Neural progenitor cell (in vitro differentiated cells): Measurements from ENCODE around the gene BSDC1. TPM values are rescaled to one million over a fixed set of nuclear protein-coding genes. Genes with fewer than 3 reads are reported as not detected.
"Not testable (repeated sequence)": the region's sequence is repeated elsewhere in the genome, so short reads cannot be mapped to it uniquely, and the experiment has no call there.

Source experiments
- DNase-seq: peaks from one replicate; pipeline ENCODE4 v3.0.0-alpha.2; 2016; ENCODE audit warnings: low spot score
- H2AFZ ChIP-seq: fragments of 200-600 bp; sonication (generic); replicated peaks from 2 replicates; pipeline ENCODE4 v1.6.1; 2016; ENCODE audit warnings: antibody characterized with exemption
- H3F3A ChIP-seq: fragments of 200-600 bp; sonication (generic); 2 replicates; pipeline ENCODE4 v1.6.1; 2016; ENCODE audit warnings: antibody characterized with exemption, low read depth
- H3K27ac ChIP-seq: fragments of 200-600 bp; sonication (generic); 2 replicates; pipeline ENCODE4 v1.5.1; 2016; ENCODE audit warnings: mild to moderate bottlenecking
- H3K27me3 ChIP-seq: fragments of 200-600 bp; sonication (generic); 2 replicates; pipeline ENCODE4 v1.6.1; 2016; ENCODE audit warnings: mild to moderate bottlenecking, moderate library complexity
- H3K36me3 ChIP-seq: fragments of 200-600 bp; sonication (generic); 2 replicates; pipeline ENCODE4 v1.5.1; 2016
- H3K4me1 ChIP-seq: fragments of 200-600 bp; sonication (generic); 2 replicates; pipeline ENCODE4 v1.6.1; 2016; ENCODE audit warnings: mixed run types
- H3K4me2 ChIP-seq: fragments of 200-600 bp; sonication (generic); 2 replicates; pipeline ENCODE4 v1.6.1; 2016
- H3K4me3 ChIP-seq: fragments of 200-600 bp; sonication (generic); 2 replicates; pipeline ENCODE4 v1.5.1; 2016
- H3K79me2 ChIP-seq: fragments of 200-600 bp; sonication (generic); 2 replicates; pipeline ENCODE4 v1.6.1; 2016; ENCODE audit warnings: low read depth
- H3K9ac ChIP-seq: fragments of 200-600 bp; sonication (generic); 2 replicates; pipeline ENCODE4 v1.6.1; 2016
- H3K9me3 ChIP-seq: fragments of 200-600 bp; sonication (generic); 2 replicates; pipeline ENCODE4 v1.5.1; 2016; ENCODE audit warnings: low read depth
- H4K20me1 ChIP-seq: fragments of 200-600 bp; sonication (generic); 2 replicates; pipeline ENCODE4 v1.6.1; 2016; ENCODE audit warnings: low read depth
- H3K27ac Mint-ChIP-seq: 3 replicates; pipeline ENCODE4 v1.8.0; 2021; ENCODE audit warnings: mixed read lengths
- H3K27me3 Mint-ChIP-seq: 2 replicates; pipeline ENCODE4 v1.8.0; 2022; ENCODE audit warnings: low read depth, mild to moderate bottlenecking, inconsistent platforms, moderate library complexity, mixed read lengths; ENCODE audit not compliant: insufficient read depth
- H3K36me3 Mint-ChIP-seq: 3 replicates; pipeline ENCODE4 v1.8.0; 2021; ENCODE audit warnings: mixed read lengths
- H3K4me1 Mint-ChIP-seq: 3 replicates; pipeline ENCODE4 v1.8.0; 2021; ENCODE audit warnings: mixed read lengths
- H3K4me3 Mint-ChIP-seq: 3 replicates; pipeline ENCODE4 v1.8.0; 2021; ENCODE audit warnings: mild to moderate bottlenecking, moderate library complexity, mixed read lengths
- H3K9me3 Mint-ChIP-seq: 3 replicates; pipeline ENCODE4 v1.8.0; 2020; ENCODE audit warnings: mixed read lengths
- EZH2 ChIP-seq: fragments of 200-600 bp; sonication (generic); IDR thresholded peaks from 2 replicates; pipeline ENCODE4 v1.6.1; 2017; ENCODE audit warnings: antibody characterized with exemption, mild to moderate bottlenecking, moderate library complexity
- EZH2phosphoT487 ChIP-seq: fragments of 200-600 bp; sonication (generic); IDR thresholded peaks from 2 replicates; pipeline ENCODE4 v1.6.1; 2017; ENCODE audit warnings: antibody characterized with exemption
- total RNA-seq: library from RNA; depleted of rRNA; stranded (reverse); fragments of >200 nt; gene quantifications from 2 replicates; pipeline ENCODE4 v1.2.3, GENCODE V29; 2015; ENCODE audit warnings: low replicate concordance
- TF ChIP-seq, protein P1 (sequence below): fragments of 200-600 bp; sonication (generic); IDR thresholded peaks from 2 replicates; pipeline ENCODE4 v1.5.1; 2017; ENCODE audit warnings: antibody characterized with exemption, mild to moderate bottlenecking

Gene BSDC1
- 47.5 and 67.4 TPM in 2 replicates for total RNA-seq

- Histone ChIP-seq H3F3A (peaks cover 18% of the 10 kb centered on the region), H3K27ac (peak within 1 kb of the TSS; percentile 98), H4K20me1 (peaks cover 14% of the 10 kb centered on the region), H3K79me2 (peaks cover 45% of the 10 kb centered on the region), H3K4me1 (peaks cover 14% of the 10 kb centered on the region), H3K9me3 (no peaks in the 10 kb centered on the region), H3K4me2 (peak within 1 kb of the TSS; percentile 99), H2AFZ (peak within 1 kb of the TSS; percentile 89), H3K4me3 (peak within 1 kb of the TSS; percentile 88), H3K9ac (peak within 1 kb of the TSS; percentile 98), H3K27me3 (no peaks in the 10 kb centered on the region), H3K36me3 (no peaks in the 10 kb centered on the region)
- peaks cover 24% of the 10 kb centered on the region for H3K4me1 Mint-ChIP-seq
- peak within 1 kb of the TSS; percentile 100 for H3K27ac Mint-ChIP-seq
- DNase-seq, result peak; percentile 99
- H3K27me3 Mint-ChIP-seq, result no peaks in the 10 kb centered on the region
- peaks cover 2% of the 10 kb centered on the region for H3K9me3 Mint-ChIP-seq
- TF ChIP-seq EZH2phosphoT487 (no peak), EZH2 (no peak)
- TF ChIP-seq, protein P1, sequence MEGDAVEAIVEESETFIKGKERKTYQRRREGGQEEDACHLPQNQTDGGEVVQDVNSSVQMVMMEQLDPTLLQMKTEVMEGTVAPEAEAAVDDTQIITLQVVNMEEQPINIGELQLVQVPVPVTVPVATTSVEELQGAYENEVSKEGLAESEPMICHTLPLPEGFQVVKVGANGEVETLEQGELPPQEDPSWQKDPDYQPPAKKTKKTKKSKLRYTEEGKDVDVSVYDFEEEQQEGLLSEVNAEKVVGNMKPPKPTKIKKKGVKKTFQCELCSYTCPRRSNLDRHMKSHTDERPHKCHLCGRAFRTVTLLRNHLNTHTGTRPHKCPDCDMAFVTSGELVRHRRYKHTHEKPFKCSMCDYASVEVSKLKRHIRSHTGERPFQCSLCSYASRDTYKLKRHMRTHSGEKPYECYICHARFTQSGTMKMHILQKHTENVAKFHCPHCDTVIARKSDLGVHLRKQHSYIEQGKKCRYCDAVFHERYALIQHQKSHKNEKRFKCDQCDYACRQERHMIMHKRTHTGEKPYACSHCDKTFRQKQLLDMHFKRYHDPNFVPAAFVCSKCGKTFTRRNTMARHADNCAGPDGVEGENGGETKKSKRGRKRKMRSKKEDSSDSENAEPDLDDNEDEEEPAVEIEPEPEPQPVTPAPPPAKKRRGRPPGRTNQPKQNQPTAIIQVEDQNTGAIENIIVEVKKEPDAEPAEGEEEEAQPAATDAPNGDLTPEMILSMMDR, result no peak
- peaks cover 4% of the 10 kb centered on the region for H3K36me3 Mint-ChIP-seq
- peak within 1 kb of the TSS; percentile 100 for H3K4me3 Mint-ChIP-seq
Observed at GRCh38 chr1:32394141-32394889, at the start of gene BSDC1. BSDC1 (minus strand) TSS chr1:32394441; CDS start chr1:32394414, 27 bp downstream.

GRCh38 chr1:32441467-32441866 lies 47.2 kb upstream of the BSDC1 start:
- H3K4me3 Mint-ChIP-seq, H3K4me1 ChIP-seq, DNase-seq: not testable (repeated sequence)

DNA sequence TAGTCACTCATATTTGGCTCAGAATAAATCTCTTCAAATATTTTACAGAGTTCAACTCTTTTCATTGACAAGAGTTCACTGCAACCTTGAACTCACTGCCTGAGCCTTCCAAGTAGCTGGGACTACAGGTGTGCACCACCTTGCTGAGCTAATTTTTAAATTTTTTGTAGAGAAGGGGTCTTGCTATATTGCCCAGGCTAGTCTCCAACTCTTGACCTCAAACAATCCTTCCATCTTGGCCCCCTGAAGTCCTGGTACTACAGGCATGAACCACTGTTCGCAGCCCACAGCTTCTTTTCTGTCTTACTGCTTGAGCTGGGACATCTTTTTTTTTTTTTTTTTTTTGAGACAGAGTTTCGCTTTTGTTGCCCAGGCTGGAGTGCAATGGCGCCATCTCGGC lies 44.5 kb upstream of the BSDC1 start:
- H3K4me3 Mint-ChIP-seq, H3K27ac ChIP-seq, H3K36me3 ChIP-seq, H3K9me3 Mint-ChIP-seq, H3K27ac Mint-ChIP-seq, H3K4me1 ChIP-seq, DNase-seq, H3K79me2 ChIP-seq, H2AFZ ChIP-seq, H3K4me1 Mint-ChIP-seq, H3K4me2 ChIP-seq, H3F3A ChIP-seq, H3K27me3 Mint-ChIP-seq, H4K20me1 ChIP-seq, H3K36me3 Mint-ChIP-seq, H3K4me3 ChIP-seq, H3K27me3 ChIP-seq, H3K9ac ChIP-seq, H3K9me3 ChIP-seq: not testable (repeated sequence)

More at GRCh38 chr1:32441467-32441866, 47.2 kb upstream of the BSDC1 start:
- H3K27me3 Mint-ChIP-seq, H3K9me3 Mint-ChIP-seq, H3K9me3 ChIP-seq, H3F3A ChIP-seq, H3K79me2 ChIP-seq, H3K36me3 ChIP-seq, H3K4me3 ChIP-seq, H3K27me3 ChIP-seq, H3K27ac ChIP-seq, H3K9ac ChIP-seq, H3K27ac Mint-ChIP-seq, H3K4me2 ChIP-seq, H3K36me3 Mint-ChIP-seq, H3K4me1 Mint-ChIP-seq, H4K20me1 ChIP-seq, H2AFZ ChIP-seq: not testable (repeated sequence)

- peaks cover 5% of the 10 kb centered on the region for H3F3A ChIP-seq
- Mint-ChIP-seq H3K4me1 (peaks cover 2% of the 10 kb centered on the region), H3K36me3 (no peaks in the 10 kb centered on the region), H3K27ac (no peak overlapping the region), H3K4me3 (no peak overlapping the region), H3K27me3 (peaks cover 9% of the 10 kb centered on the region), H3K9me3 (peaks cover 3% of the 10 kb centered on the region)
- H3K9ac ChIP-seq, result no peak overlapping the region
- H3K27ac ChIP-seq, result no peak overlapping the region
- H4K20me1 ChIP-seq, result no peaks in the 10 kb centered on the region
- H3K79me2 ChIP-seq, result no peaks in the 10 kb centered on the region
- no peaks in the 10 kb centered on the region for H3K27me3 ChIP-seq
- H3K9me3 ChIP-seq, result no peaks in the 10 kb centered on the region
- no peaks in the 10 kb centered on the region for H3K36me3 ChIP-seq
- no peak overlapping the region for H3K4me3 ChIP-seq
- DNase-seq, result no peak
- H3K4me2 ChIP-seq, result no peak overlapping the region
- TF ChIP-seq EZH2phosphoT487 (no peak), EZH2 (no peak)
- TF ChIP-seq, protein P1, result no peak
- H2AFZ ChIP-seq, result no peak overlapping the region
- no peaks in the 10 kb centered on the region for H3K4me1 ChIP-seq
Observed at GRCh38 chr1:32438136-32438535, 43.9 kb upstream of the BSDC1 start.
